ENCODE data around the gene MRPS27.

The MRPS27 gene

DNA sequence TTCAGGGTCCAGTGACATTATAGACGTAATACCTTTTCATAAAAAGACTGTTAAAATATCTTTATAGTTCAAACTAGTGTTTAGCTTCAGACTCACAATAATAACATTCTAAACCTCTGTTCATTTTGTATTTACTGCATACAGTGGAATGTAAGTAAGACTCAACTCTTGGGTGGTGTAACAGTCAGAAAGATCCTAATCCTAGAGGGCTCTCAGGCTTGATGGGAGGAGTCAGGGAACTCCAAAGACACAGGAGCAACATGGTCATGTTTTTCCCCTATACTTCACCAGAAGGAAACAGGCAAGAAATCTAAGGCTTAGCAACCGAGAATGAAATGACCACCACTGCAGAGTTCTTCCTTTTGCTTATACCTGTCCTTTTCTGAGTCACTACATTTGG is 82.6 kb downstream of the MRPS27 start:
- TF ChIP-seq TAF1 (IDR thresholded peaks at IDR 0.05; ENCODE audit: borderline replicate concordance, insufficient read depth, low read length), result no peak
- TF ChIP-seq, protein P1, sequence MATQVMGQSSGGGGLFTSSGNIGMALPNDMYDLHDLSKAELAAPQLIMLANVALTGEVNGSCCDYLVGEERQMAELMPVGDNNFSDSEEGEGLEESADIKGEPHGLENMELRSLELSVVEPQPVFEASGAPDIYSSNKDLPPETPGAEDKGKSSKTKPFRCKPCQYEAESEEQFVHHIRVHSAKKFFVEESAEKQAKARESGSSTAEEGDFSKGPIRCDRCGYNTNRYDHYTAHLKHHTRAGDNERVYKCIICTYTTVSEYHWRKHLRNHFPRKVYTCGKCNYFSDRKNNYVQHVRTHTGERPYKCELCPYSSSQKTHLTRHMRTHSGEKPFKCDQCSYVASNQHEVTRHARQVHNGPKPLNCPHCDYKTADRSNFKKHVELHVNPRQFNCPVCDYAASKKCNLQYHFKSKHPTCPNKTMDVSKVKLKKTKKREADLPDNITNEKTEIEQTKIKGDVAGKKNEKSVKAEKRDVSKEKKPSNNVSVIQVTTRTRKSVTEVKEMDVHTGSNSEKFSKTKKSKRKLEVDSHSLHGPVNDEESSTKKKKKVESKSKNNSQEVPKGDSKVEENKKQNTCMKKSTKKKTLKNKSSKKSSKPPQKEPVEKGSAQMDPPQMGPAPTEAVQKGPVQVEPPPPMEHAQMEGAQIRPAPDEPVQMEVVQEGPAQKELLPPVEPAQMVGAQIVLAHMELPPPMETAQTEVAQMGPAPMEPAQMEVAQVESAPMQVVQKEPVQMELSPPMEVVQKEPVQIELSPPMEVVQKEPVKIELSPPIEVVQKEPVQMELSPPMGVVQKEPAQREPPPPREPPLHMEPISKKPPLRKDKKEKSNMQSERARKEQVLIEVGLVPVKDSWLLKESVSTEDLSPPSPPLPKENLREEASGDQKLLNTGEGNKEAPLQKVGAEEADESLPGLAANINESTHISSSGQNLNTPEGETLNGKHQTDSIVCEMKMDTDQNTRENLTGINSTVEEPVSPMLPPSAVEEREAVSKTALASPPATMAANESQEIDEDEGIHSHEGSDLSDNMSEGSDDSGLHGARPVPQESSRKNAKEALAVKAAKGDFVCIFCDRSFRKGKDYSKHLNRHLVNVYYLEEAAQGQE (IDR thresholded peaks at IDR 0.05; ENCODE audit: insufficient read depth in 1 of 2, low read depth in 2 of 2, low read length in 2 of 2), result no peak
- no peak for TF ChIP-seq POLR2AphosphoS5 (IDR thresholded peaks at IDR 0.05; ENCODE audit: low read depth, low read length)
- no peak for TF ChIP-seq FOXP2 (optimal IDR thresholded peaks at IDR 0.05; ENCODE audit: borderline replicate concordance, extremely low read depth, extremely low read length, insufficient read depth)
- TF ChIP-seq SIN3A (IDR thresholded peaks at IDR 0.05; ENCODE audit: borderline replicate concordance, insufficient read depth, low read length), result no peak

DNA sequence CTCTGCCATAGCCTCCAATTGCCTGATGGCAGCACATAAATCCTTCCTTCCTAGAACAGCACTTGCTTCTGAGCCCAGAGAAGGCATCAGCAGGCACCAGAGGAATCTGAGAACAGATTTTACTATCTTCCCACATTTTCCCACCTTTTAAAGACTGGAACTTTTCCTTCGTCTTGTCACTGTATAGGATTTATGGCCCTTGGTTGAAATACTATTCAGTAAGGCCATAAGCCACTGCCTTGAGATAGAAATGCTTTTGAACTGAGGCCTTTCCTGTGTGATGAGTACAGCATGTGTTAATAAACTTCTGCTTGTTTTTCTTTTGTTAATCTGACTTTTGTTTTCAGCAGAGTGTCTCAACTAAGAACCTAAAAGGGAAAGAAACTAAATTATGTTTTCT is 84.3 kb downstream of the MRPS27 start:
- no peak for TF ChIP-seq FOXP2 (optimal IDR thresholded peaks at IDR 0.05; ENCODE audit: borderline replicate concordance, extremely low read depth, extremely low read length, insufficient read depth)
- TF ChIP-seq POLR2AphosphoS5 (IDR thresholded peaks at IDR 0.05; ENCODE audit: low read depth, low read length), result no peak
- TF ChIP-seq TAF1 (IDR thresholded peaks at IDR 0.05; ENCODE audit: borderline replicate concordance, insufficient read depth, low read length), result no peak
- TF ChIP-seq SIN3A (IDR thresholded peaks at IDR 0.05; ENCODE audit: borderline replicate concordance, insufficient read depth, low read length), result no peak
- TF ChIP-seq, protein P1 (IDR thresholded peaks at IDR 0.05; ENCODE audit: insufficient read depth in 1 of 2, low read depth in 2 of 2, low read length in 2 of 2), result no peak

DNA sequence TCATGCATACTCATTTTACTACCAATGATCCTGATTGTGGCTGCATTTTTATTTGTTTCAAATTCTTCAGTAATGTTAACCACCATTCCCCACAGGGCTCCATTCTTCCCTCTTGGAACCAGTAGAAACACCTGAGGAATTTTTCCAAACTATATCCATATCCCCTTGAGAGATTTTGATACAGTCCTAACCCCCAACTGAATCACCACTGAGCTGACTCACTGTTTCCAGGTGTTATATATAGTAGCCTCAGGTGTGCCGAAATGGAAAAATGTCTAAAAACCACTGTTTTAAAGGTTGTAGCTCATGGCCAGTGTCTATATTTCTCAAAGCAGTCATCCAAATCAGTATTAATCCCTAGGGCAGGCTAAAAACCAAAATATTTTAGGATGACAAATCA is 85.2 kb downstream of the MRPS27 start:
- TF ChIP-seq TAF1 (IDR thresholded peaks at IDR 0.05; ENCODE audit: borderline replicate concordance, insufficient read depth, low read length), result no peak
- TF ChIP-seq, protein P1 (IDR thresholded peaks at IDR 0.05; ENCODE audit: insufficient read depth in 1 of 2, low read depth in 2 of 2, low read length in 2 of 2), result no peak
- TF ChIP-seq POLR2AphosphoS5 (IDR thresholded peaks at IDR 0.05; ENCODE audit: low read depth, low read length), result no peak
- no peak for TF ChIP-seq SIN3A (IDR thresholded peaks at IDR 0.05; ENCODE audit: borderline replicate concordance, insufficient read depth, low read length)
- no peak for TF ChIP-seq FOXP2 (optimal IDR thresholded peaks at IDR 0.05; ENCODE audit: borderline replicate concordance, extremely low read depth, extremely low read length, insufficient read depth)

DNA sequence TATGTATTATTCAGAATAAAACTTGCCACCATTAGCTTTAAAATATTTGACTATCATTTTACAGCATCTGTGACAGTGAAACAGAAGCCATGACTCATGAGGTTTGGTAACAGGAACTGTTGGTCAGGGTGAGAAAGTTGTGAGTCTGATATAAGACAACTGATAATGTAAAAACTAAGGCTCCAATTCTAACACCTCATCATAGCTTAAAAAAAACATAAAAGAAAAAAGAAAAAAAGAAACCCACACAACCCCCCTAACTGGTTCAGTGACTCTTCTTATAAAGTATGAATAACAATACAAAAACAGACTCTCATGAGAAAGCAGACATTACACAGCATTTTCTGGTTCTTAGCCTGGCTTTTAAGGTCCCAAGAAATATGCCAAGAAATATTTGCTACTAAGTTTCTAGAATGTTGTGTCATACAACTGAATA is 85.8 kb downstream of the MRPS27 start:
- TF ChIP-seq SIN3A (IDR thresholded peaks at IDR 0.05; ENCODE audit: borderline replicate concordance, insufficient read depth, low read length) (no peak), TAF1 (IDR thresholded peaks at IDR 0.05; ENCODE audit: borderline replicate concordance, insufficient read depth, low read length) (no peak), POLR2AphosphoS5 (IDR thresholded peaks at IDR 0.05; ENCODE audit: low read depth, low read length) (no peak), FOXP2 (optimal IDR thresholded peaks at IDR 0.05; ENCODE audit: borderline replicate concordance, extremely low read depth, extremely low read length, insufficient read depth) (no peak)
- TF ChIP-seq, protein P1 (IDR thresholded peaks at IDR 0.05; ENCODE audit: insufficient read depth in 1 of 2, low read depth in 2 of 2, low read length in 2 of 2), result no peak

DNA sequence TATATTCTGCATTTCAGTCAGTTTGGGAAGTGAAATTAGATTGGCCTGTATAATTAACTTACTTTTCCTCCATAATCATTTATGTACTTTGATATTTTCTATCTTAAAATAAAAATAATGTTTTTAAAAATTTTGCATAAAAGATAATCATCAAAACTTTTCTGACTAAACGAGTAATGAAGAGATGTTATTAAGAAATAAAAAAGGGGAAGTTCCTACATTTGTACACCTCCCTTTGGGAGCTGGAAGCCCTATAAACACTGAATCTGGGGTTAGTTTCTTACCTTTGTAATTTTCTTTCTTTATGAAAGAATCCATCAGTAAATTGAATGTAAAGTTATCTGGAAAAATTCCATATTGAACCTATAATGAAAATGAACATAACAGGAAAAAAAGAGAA is 86.2 kb downstream of the MRPS27 start:
- TF ChIP-seq FOXP2 (optimal IDR thresholded peaks at IDR 0.05; ENCODE audit: borderline replicate concordance, extremely low read depth, extremely low read length, insufficient read depth), result no peak
- TF ChIP-seq TAF1 (IDR thresholded peaks at IDR 0.05; ENCODE audit: borderline replicate concordance, insufficient read depth, low read length), result no peak
